ENCODE measurements around the gene CUEDC1.
A peak's percentile ranks its signal among the peaks of the same experiment; 100 is the strongest.
"Not testable (repeated sequence)": the region's sequence is repeated elsewhere in the genome, so short reads cannot be mapped to it uniquely, and the experiment has no call there.

Gene CUEDC1

GRCh38 chr17:57849874-57850754 is 105.1 kb downstream of the CUEDC1 start, which contains the start of gene MRPS23:
Gene MRPS23 (minus strand): TSS chr17:57850044. CDS start chr17:57850010, 34 bp downstream.
- peak within 1 kb of the TSS; percentile 93 to 100 for H3K4me3 Mint-ChIP-seq
- peak; percentile 95 for ATAC-seq
- H3K9me3 Mint-ChIP-seq: no peaks in the 10 kb centered on the region
- peak; percentile 94 to 98 for DNase-seq
- peak within 1 kb of the TSS; percentile 98 to 100 for H3K27ac Mint-ChIP-seq
- H3K27me3 Mint-ChIP-seq: no peaks in the 10 kb centered on the region
- H3K4me1 Mint-ChIP-seq: peaks cover 41% of the 10 kb centered on the region

DNA sequence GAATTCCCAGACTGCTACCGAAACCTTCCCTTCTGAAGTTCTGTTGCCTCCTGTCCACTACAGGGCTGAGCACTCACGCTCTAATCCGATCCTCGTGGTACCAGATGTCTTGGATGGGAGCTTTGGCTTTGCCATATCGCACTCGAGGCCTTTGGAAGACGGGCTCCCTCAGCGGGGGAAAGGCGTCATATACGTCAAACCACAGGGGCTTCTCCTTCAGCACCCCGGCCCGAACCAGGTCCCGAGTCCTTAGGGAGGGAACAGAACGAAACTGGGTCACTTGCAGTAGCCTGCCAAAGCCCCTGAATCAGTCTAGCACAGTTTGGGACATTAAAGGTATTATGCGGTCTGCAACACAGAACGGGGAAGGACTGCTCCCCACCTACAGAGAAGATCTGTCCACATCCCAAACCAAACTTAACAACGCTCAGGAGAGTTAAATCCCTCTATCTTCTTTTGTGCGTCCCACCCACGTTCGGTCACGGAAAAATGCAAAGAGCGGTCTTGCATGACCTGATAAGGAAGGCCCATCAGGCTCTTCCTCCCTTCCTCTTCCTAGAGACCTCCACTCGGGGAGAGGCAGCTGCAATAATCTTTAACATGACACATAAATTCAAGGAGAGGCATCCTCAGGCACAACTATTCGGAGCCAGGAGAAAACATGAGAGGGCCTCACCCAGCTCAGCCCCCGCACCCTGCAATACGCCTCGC is 105.9 kb downstream of the CUEDC1 start:
- DNase-seq (no peak), ATAC-seq (no peak)
- Mint-ChIP-seq H3K4me3 (peak overlapping the region; percentile 93 to 100), H3K4me1 (peaks cover 43% of the 10 kb centered on the region), H3K27me3 (no peaks in the 10 kb centered on the region), H3K27ac (peak overlapping the region; percentile 98 to 100), H3K9me3 (no peaks in the 10 kb centered on the region)

DNA sequence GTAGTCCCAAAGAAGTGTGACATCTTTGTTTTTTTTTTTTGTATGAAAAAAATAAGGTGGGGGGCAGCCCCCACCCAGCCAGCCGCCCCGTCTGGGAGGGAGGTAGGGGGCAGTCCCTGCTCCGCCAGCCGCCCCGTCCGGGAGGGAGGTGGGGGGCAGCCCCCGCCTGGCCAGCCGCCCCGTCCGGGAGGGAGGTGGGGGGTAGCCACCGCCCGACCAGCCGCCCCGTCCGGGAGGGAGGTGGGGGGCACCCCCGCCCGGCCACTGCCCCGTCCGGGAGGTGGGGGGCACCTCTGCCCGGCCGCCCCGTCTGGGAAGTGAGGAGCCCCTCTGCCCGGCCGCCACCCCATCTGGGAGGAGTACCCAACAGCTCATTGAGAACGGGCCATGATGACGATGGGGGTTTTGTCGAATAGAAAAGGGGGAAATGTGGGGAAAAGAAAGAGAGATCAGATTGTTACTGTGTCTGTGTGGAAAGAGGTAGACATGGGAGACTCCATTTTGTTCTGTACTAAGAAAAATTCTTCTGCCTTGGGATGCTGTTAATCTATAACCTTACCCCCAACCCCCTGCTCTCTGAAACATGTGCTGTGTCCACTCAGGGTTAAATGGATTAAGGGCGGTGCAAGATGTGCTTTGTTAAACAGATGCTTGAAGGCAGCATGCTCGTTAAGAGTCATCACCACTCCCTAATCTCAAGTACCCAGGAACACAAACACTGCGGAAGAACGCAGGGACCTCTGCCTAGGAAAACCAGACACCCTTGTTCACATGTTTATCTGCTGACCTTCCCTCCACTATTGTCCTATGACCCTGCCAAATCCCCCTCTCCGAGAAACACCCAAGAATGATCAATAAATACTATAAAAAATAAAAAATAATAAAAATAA is 108.9 kb downstream of the CUEDC1 start:
- DNase-seq, H3K9me3 Mint-ChIP-seq, ATAC-seq, H3K4me3 Mint-ChIP-seq, H3K27me3 Mint-ChIP-seq, H3K27ac Mint-ChIP-seq: not testable (repeated sequence)
- H3K4me1 Mint-ChIP-seq: peaks cover 41% of the 10 kb centered on the region

- Mint-ChIP-seq H3K4me1 (peaks cover 17% of the 10 kb centered on the region), H3K4me3 (no peak overlapping the region), H3K27me3 (no peaks in the 10 kb centered on the region), H3K27ac (no peak overlapping the region), H3K9me3 (no peaks in the 10 kb centered on the region)
- ATAC-seq: no peak
- DNase-seq: no peak
Measured at GRCh38 chr17:57842280-57842679, 112.9 kb downstream of the CUEDC1 start.

DNA sequence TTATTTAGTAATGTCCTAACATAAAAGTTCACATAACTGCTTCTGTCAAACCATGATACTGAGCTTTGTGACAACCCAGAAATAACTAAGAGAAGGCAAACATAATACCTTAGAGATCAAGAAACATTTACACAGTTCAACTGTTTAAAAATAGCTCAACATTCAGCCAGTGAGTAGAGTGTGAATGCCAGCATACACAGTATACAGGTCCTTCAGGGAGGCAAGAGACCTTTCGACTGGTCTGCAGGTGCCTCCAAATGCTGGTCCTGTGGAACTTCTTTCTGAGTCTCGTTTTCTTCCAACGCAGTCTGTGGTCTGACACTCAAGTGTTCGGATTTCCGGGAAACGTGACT is 115.7 kb downstream of the CUEDC1 start:
- no peaks in the 10 kb centered on the region for H3K9me3 Mint-ChIP-seq
- DNase-seq (no peak), ATAC-seq (no peak)
- H3K27me3 Mint-ChIP-seq: no peaks in the 10 kb centered on the region
- H3K27ac Mint-ChIP-seq: no peak overlapping the region
- H3K4me1 Mint-ChIP-seq: peaks cover 6% of the 10 kb centered on the region
- no peak overlapping the region for H3K4me3 Mint-ChIP-seq

GRCh38 chr17:57838857-57839570 is 116.2 kb downstream of the CUEDC1 start:
- Mint-ChIP-seq H3K27ac (no peak overlapping the region), H3K4me3 (no peak overlapping the region), H3K27me3 (no peaks in the 10 kb centered on the region), H3K4me1 (peaks cover 11% of the 10 kb centered on the region), H3K9me3 (no peaks in the 10 kb centered on the region)
- DNase-seq (no peak), ATAC-seq (no peak)

DNA sequence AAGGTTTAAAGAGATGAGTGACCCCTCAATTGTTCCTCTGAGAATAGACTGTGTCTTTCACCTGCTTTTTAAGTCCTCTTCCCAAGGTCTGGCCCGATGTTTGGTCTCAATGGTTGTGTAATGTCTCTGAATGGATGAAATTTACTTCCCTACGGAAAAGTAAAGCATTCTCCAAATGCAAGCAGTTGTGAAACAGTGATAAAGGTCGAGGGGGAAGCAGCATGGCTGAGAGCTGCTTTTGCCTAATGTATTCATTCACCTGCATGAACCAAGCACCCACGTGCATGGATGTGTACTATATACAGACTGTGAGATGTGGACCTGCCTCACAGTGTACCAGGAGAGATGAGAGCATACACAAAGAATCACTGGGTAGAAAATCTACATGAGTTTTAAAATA is 116.8 kb downstream of the CUEDC1 start:
- Mint-ChIP-seq H3K4me3 (no peak overlapping the region), H3K4me1 (peaks cover 11% of the 10 kb centered on the region), H3K27me3 (no peaks in the 10 kb centered on the region), H3K9me3 (no peaks in the 10 kb centered on the region), H3K27ac (no peak overlapping the region)
- DNase-seq: no peak
- no peak for ATAC-seq

- DNase-seq: no peak
- Mint-ChIP-seq H3K27me3 (no peaks in the 10 kb centered on the region), H3K4me1 (peaks cover 7% of the 10 kb centered on the region), H3K9me3 (no peaks in the 10 kb centered on the region), H3K27ac (no peak overlapping the region), H3K4me3 (no peak overlapping the region)
- ATAC-seq: no peak
Measured at GRCh38 chr17:57835333-57835900, 119.8 kb downstream of the CUEDC1 start.

DNA sequence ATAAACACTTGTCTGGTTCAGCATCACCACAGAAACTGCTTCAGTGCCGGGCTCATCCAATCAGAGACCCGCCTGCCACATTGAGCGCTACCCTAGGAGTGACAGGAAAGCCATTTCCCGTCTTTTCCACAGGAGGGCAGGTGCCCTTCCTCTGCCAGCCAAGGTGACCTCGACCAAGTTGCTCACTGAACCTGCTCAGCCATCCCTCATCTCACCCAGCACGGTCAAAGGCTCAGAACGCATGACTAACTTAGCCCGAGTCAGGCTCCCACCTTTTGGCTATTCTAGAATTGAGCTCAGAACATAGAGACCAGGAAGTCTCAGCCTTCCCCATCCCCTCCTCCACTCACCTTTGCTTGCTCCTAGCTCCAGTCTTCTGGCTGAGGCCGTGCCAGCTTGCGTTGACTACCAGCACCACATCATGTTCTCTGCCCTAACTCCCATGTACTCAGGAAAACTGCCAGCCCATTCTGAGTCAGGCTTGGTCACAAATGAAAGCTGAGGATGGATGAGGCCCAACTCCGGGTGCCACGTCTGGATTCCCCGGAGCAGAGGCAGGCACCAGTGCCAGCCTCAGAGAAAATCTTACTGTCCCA is 121.0 kb downstream of the CUEDC1 start:
- Mint-ChIP-seq H3K4me3 (peak overlapping the region in 1 of 2 donors; percentile 11), H3K27me3 (no peaks in the 10 kb centered on the region), H3K27ac (peak overlapping the region in 1 of 2 donors; percentile 75), H3K4me1 (peaks cover 7% of the 10 kb centered on the region), H3K9me3 (no peaks in the 10 kb centered on the region)
- ATAC-seq (peak; percentile 42), DNase-seq (peak in 1 of 2 donors; percentile 21)

GRCh38 chr17:57833179-57833939 is 121.9 kb downstream of the CUEDC1 start:
- ATAC-seq (peak; percentile 86), DNase-seq (peak; percentile 50 to 63)
- no peaks in the 10 kb centered on the region for H3K27me3 Mint-ChIP-seq
- no peak overlapping the region for H3K4me3 Mint-ChIP-seq
- H3K27ac Mint-ChIP-seq: no peak overlapping the region
- peaks cover 7% of the 10 kb centered on the region for H3K4me1 Mint-ChIP-seq
- H3K9me3 Mint-ChIP-seq: no peaks in the 10 kb centered on the region

DNA sequence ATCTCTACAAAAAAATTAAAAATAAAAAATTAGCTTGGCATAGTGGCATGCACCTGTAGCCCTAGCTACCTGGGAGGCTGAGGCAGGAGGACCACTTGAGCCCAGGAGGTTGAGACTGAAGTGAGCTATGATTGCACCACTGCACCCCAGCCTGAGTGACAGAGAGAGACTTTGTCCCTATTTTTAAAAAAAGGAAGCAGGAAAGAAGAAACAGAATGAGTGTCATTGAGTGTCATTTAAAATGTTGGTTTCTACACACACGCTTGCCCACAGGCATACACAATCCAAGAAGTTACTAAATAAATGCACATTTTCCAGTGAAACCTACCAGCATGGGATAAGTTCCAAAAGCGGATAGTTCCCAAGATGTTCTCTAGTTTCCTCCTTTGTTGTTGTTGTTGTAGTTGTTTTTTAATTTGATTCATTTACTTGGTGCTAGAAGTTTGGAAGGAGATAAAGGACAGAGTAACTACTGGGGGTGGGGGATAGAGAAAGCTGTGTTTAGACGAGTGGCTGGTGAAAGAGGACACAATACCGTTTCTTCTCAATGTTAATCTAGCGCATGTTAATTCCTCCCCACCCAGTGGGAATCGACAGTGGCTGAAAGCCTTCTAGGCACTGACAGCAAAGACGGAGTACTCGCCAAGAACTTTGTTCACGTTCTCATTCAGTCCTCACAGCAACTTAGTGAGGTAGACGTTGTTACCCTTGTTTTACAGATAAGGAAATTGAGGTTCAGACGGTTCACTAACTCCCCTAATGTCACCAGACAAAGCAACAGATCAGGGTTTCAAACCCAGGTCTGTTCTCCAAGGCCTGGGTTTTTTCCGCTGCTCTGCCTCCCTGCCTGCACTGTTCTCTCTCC is 122.7 kb downstream of the CUEDC1 start:
- Mint-ChIP-seq H3K4me1 (peaks cover 7% of the 10 kb centered on the region), H3K27ac (no peak overlapping the region), H3K9me3 (no peaks in the 10 kb centered on the region), H3K27me3 (no peaks in the 10 kb centered on the region), H3K4me3 (no peak overlapping the region)
- DNase-seq (no peak), ATAC-seq (peak; percentile 31)

DNA sequence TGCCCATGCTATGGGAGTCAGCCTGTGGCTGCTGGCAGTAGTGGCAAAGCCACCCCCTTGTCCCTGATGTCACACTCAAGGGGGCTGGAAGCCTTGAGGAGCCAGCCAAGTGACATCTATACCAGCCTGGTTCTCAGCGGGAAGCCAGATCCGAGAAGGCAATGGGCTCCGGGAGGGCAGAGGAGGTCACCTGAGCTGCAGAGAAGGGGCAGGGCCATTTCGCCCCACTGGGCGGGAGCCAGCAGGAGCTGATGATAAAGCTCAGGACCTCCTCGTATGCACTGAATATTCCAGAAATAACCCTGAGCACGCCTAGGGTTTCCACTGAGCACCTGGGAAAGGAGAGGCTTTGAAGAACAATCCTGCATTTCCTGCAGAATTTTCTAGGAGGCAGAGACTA is 124.3 kb downstream of the CUEDC1 start:
- H3K27me3 Mint-ChIP-seq: no peaks in the 10 kb centered on the region
- no peaks in the 10 kb centered on the region for H3K9me3 Mint-ChIP-seq
- no peak overlapping the region for H3K4me3 Mint-ChIP-seq
- H3K4me1 Mint-ChIP-seq: peaks cover 7% of the 10 kb centered on the region
- DNase-seq (no peak), ATAC-seq (no peak)
- no peak overlapping the region for H3K27ac Mint-ChIP-seq
